GM12864 (cell line): ENCODE data around the gene GPR65.

Experiments
- DNase-seq: peaks from one replicate; pipeline ENCODE4 v3.0.0-alpha.2; 2011; ENCODE audit warnings: low read depth
- H3K4me3 ChIP-seq: 2 replicates; pipeline ENCODE4 v1.5.1; 2011; ENCODE audit warnings: mild to moderate bottlenecking, low read depth, low read length, control low read depth
- TF ChIP-seq, protein P1 (sequence below): IDR thresholded peaks from 2 replicates; pipeline ENCODE4 v1.5.1; 2011; ENCODE audit warnings: low read depth, mild to moderate bottlenecking, moderate library complexity, low read length, control low read depth, inconsistent platforms; ENCODE audit errors: missing control alignments

GPR65 gene

DNA sequence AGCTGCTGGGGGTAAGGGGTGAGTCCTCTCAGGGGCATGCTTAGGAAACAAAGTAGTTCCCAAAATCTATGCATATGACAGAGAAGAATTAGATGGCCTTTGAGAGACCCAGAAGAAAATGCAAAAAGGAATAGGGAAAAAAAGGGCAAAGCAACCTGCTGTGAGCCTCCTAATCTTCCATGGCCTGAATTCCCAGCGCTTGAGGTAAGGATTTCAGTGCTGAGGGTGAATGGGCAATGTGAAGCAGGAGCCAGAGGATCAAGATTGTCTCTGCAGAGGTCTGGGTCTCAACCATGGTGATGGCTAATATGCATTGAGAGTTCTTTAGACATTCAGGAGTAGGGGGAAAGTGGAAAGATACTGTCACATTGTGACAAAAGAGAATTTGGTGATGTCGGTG, 31.5 kb downstream of the GPR65 start:
- H3K4me3 ChIP-seq = no peak overlapping the region
- TF ChIP-seq, protein P1, sequence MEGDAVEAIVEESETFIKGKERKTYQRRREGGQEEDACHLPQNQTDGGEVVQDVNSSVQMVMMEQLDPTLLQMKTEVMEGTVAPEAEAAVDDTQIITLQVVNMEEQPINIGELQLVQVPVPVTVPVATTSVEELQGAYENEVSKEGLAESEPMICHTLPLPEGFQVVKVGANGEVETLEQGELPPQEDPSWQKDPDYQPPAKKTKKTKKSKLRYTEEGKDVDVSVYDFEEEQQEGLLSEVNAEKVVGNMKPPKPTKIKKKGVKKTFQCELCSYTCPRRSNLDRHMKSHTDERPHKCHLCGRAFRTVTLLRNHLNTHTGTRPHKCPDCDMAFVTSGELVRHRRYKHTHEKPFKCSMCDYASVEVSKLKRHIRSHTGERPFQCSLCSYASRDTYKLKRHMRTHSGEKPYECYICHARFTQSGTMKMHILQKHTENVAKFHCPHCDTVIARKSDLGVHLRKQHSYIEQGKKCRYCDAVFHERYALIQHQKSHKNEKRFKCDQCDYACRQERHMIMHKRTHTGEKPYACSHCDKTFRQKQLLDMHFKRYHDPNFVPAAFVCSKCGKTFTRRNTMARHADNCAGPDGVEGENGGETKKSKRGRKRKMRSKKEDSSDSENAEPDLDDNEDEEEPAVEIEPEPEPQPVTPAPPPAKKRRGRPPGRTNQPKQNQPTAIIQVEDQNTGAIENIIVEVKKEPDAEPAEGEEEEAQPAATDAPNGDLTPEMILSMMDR = no peak
- no peak for DNase-seq

- no peak for DNase-seq
- H3K4me3 ChIP-seq = no peak overlapping the region
- TF ChIP-seq, protein P1 = no peak
Measured at GRCh38 chr14:88037325-88037724, 32.4 kb downstream of the GPR65 start.

DNA sequence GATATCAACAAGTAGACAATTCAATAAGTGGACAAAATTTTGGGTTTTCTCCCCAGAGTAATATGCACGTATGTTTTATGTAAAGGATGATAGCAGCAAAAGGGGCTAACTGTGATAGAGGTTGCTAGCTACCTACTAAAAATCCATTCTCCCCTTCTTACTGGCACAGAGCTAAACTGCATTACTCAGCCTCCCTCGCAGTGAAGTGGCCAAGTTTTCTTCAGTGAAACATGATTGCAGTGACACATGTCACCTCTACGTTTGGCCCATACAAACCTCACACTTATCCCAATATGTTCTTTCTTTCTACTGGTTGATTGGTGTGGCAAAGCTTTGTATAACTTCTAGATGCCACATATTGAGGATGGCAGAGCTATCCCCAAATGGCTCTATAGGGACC, 34.3 kb downstream of the GPR65 start:
- TF ChIP-seq, protein P1 = no peak
- no peak overlapping the region for H3K4me3 ChIP-seq
- DNase-seq = no peak

- TF ChIP-seq, protein P1 = no peak
- DNase-seq = no peak
- no peak overlapping the region for H3K4me3 ChIP-seq
Measured at GRCh38 chr14:88040146-88040545, 35.2 kb downstream of the GPR65 start.

DNA sequence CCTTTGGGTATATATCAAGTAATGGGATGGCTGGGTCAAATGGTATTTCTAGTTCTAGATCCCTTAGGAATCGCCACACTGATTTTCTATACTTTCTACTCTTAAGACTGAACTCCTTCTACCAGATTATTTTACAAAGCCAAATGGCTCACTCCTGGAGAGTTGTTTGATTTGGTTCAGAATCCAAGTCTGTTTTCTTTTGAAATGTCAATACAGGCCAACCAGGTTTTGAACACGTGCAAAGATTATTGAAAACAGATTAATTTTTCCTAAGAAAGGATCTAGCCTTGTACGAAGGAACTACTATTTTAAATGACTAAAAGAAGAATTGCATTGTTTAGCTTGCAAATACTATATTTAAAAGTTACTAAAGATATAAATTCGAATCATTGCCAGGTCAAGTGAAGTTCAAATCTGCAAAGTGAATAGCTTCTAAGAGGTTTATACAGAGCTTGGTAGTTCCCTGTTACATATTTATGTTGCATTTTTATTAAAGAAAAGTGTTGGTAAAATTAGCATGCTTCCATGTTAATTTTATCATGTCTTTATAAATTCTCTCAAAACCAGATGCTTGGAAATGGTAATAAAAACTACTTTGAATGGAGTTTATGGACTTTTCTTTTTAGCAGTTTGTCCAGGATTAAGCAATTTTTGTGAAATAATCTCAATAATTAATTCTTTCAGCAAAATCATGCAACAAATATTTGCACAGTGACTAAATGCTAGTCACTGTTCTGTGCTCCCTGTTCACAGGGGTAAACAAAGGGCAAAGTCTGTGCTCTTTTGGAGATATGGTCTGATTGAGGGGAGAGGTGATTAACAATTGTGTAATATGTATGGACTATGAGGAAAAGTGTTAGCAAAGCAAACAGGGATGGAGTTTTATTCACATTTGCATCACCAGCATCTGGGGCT, 38.9 kb downstream of the GPR65 start:
- TF ChIP-seq, protein P1 = no peak
- no peak for DNase-seq
- no peak overlapping the region for H3K4me3 ChIP-seq

DNA sequence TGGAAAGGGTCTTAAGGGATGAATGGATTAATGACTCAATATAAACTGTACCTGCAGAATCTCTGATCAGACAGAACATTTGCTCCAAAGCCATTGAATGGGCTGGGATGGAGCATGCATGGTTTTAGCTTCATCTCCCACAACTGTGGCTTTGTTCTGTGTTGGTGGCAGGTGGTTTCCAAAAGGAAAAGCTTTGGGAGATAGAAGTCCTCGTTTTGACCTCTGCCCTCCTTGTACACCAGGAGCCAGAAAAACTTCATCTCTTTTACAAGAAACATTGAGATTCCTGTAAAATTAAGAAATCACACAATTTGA, 39.5 kb downstream of the GPR65 start:
- DNase-seq = no peak
- TF ChIP-seq, protein P1 = no peak
- no peak overlapping the region for H3K4me3 ChIP-seq
